GM12891 (cell line): ENCODE data around the gene AKAP9.

Experiments
- PAX5 ChIP-seq: IDR thresholded peaks from 2 replicates; pipeline ENCODE4 v1.6.1; 2011; ENCODE audit warnings: low read length, moderate library complexity, mild to moderate bottlenecking; ENCODE audit not compliant: insufficient read depth, severe bottlenecking
- POLR2A ChIP-seq: IDR thresholded peaks from 2 replicates; pipeline ENCODE4 v1.6.1; 2011; ENCODE audit warnings: low read depth, low read length, control low read depth
- POLR2AphosphoS5 ChIP-seq: IDR thresholded peaks from 2 replicates; pipeline ENCODE4 v1.6.1; 2011; ENCODE audit warnings: low read depth, low read length, control low read depth
- SPI1 ChIP-seq: IDR thresholded peaks from 2 replicates; pipeline ENCODE4 v1.6.1; 2011; ENCODE audit warnings: low read depth, low read length, control low read depth
- TAF1 ChIP-seq: IDR thresholded peaks from 2 replicates; pipeline ENCODE4 v1.6.1; 2011; ENCODE audit warnings: low read depth, low read length, control low read depth

DNA sequence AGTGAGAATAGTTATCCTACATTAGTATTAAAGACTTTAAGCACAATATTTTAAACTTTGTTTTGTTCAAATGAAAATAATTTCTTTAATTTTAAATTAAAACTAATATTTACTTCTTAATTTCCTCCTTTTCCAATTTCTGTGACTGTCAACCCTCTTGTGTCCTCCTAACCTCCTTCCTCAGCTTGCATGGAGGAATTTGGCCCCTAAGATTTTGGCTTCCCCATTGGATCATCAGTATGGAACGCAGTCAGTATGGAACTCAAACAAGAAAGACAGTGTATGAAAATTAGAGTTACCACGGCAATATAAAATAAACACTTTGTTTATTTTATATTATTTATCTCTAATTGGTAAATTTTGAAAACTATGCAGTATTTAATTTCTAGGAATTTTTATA, 102.4 kb downstream of the AKAP9 start:
- TF ChIP-seq POLR2A (no peak), POLR2AphosphoS5 (no peak), TAF1 (no peak), SPI1 (no peak), PAX5 (no peak)
